ENCODE data around the gene TRAIP. TPM values are rescaled to one million over a fixed set of nuclear protein-coding genes. Genes with fewer than 3 reads are reported as not detected.

The TRAIP gene
- total and polyA plus RNA-seq, 2 experiments from 2014 or later = 2.5 to 6.6 TPM

DNA sequence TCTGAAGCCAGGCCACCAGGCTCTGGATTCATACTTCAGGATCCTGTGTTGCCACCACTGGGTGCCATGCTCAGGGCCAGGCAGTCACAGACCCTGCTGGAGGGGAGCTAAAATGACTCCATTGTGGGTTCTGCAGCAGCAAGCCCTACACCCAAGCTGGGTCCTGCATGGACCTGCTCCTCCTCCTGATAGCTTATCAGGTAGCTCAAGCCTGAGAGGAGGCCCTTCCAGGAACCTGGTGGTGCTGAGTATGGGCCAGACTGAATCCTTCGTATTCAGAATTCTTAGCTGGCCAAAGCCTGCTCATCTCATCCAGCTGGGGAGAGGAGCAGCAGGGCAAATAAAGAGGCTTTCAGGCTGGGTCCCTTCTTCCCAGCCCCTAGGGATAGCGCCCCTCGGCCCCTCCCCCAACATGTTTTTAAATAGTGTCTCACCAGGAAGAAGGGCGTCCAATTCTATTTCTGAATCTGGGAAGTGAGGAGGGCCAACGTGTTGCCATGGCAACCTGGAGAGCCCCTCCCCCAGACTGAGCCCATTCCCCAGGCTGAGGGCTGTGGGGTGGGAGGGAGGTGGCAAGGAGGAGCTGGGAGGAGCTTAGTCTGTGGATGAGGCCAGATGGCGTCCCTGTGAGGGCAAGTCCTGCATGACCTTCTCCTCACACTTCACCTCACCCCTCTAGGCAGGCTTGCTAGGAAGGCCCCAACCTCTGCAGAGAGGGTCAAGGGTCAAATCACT is 24.4 kb upstream of the TRAIP start:
- Histone ChIP-seq H3K36me3 (replicated peaks; ENCODE audit: insufficient read depth, low read depth) (no peaks in the 10 kb centered on the region), H3K27me3 (no peaks in the 10 kb centered on the region), H3K27ac (no peak overlapping the region), H3K79me2 (no peaks in the 10 kb centered on the region), H3K4me2 (no peak overlapping the region), H3K4me1 (ENCODE audit: insufficient read depth) (peaks cover 10% of the 10 kb centered on the region), H2AFZ (no peak overlapping the region), H3K9me3 (ENCODE audit: low read depth) (no peaks in the 10 kb centered on the region), H3K9me2 (replicated peaks; ENCODE audit: insufficient read depth) (no peaks in the 10 kb centered on the region), H4K20me1 (ENCODE audit: insufficient read depth, poor library complexity, severe bottlenecking) (no peaks in the 10 kb centered on the region), H3K4me3 (no peak overlapping the region)
- WGBS (ENCODE audit: low lambda C conversion rate, missing lambda C conversion rate) = 54% methylated on average over 6 of the region's 6 CpGs
- DNase-seq (ENCODE audit: low spot score) = no peak
- no peak for TF ChIP-seq EZH2phosphoT487 (IDR thresholded peaks at IDR 0.05; ENCODE audit: low read depth, severe bottlenecking, unreplicated experiment)
- no peak for TF ChIP-seq EZH2 (IDR thresholded peaks at IDR 0.05; ENCODE audit: borderline replicate concordance)
- no peak for TF ChIP-seq CTCF (IDR thresholded peaks at IDR 0.05; ENCODE audit: poor library complexity)

DNA sequence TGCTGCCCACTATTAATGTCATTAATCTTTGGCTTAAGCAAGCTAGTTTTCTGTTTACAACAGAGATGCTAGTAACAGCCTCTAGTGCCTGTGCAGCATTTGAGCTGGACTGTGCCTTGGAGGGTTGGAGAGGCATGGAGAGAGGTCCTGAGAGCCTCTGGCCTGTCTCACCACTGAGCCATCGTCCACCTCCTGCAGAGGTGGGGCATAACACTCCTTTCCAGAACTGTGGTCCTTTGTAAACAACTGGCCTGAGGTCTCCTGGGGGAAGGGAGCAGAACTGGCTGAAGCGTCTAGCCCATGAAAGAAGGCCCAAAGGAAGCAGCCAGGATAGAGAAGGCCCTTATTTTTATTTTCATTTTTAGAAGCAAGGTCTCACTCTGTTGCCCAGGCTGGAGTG is 23.4 kb upstream of the TRAIP start:
- H2AFZ ChIP-seq = no peak overlapping the region
- H3K79me2 ChIP-seq = no peaks in the 10 kb centered on the region
- no peak overlapping the region for H3K27ac ChIP-seq
- H3K9me2 ChIP-seq (replicated peaks; ENCODE audit: insufficient read depth) = no peaks in the 10 kb centered on the region
- 65% methylated on average over 2 of the region's 2 CpGs for WGBS (ENCODE audit: low lambda C conversion rate, missing lambda C conversion rate)
- no peaks in the 10 kb centered on the region for H3K9me3 ChIP-seq (ENCODE audit: low read depth)
- no peaks in the 10 kb centered on the region for H3K36me3 ChIP-seq (replicated peaks; ENCODE audit: insufficient read depth, low read depth)
- H4K20me1 ChIP-seq (ENCODE audit: insufficient read depth, poor library complexity, severe bottlenecking) = no peaks in the 10 kb centered on the region
- H3K4me3 ChIP-seq = no peak overlapping the region
- TF ChIP-seq EZH2phosphoT487 (IDR thresholded peaks at IDR 0.05; ENCODE audit: low read depth, severe bottlenecking, unreplicated experiment) (no peak), EZH2 (IDR thresholded peaks at IDR 0.05; ENCODE audit: borderline replicate concordance) (no peak), CTCF (IDR thresholded peaks at IDR 0.05; ENCODE audit: poor library complexity) (no peak)
- H3K4me2 ChIP-seq = no peak overlapping the region
- no peak for DNase-seq (ENCODE audit: low spot score)
- H3K4me1 ChIP-seq (ENCODE audit: insufficient read depth) = peaks cover 10% of the 10 kb centered on the region
- no peaks in the 10 kb centered on the region for H3K27me3 ChIP-seq

- H3K4me1 ChIP-seq (ENCODE audit: insufficient read depth) = peaks cover 19% of the 10 kb centered on the region
- H3K4me2 ChIP-seq = no peak overlapping the region
- H3K27ac ChIP-seq = no peak overlapping the region
- TF ChIP-seq EZH2 (IDR thresholded peaks at IDR 0.05; ENCODE audit: borderline replicate concordance) (no peak), EZH2phosphoT487 (IDR thresholded peaks at IDR 0.05; ENCODE audit: low read depth, severe bottlenecking, unreplicated experiment) (no peak), CTCF (IDR thresholded peaks at IDR 0.05; ENCODE audit: poor library complexity) (no peak)
- no peaks in the 10 kb centered on the region for H3K9me3 ChIP-seq (ENCODE audit: low read depth)
- no peak for DNase-seq (ENCODE audit: low spot score)
- H3K79me2 ChIP-seq = no peaks in the 10 kb centered on the region
- H3K9me2 ChIP-seq (replicated peaks; ENCODE audit: insufficient read depth) = no peaks in the 10 kb centered on the region
- no peak overlapping the region for H2AFZ ChIP-seq
- H3K27me3 ChIP-seq = no peaks in the 10 kb centered on the region
- no peaks in the 10 kb centered on the region for H4K20me1 ChIP-seq (ENCODE audit: insufficient read depth, poor library complexity, severe bottlenecking)
- H3K36me3 ChIP-seq (replicated peaks; ENCODE audit: insufficient read depth, low read depth) = no peaks in the 10 kb centered on the region
- no peak overlapping the region for H3K4me3 ChIP-seq
Measured at GRCh38 chr3:49878686-49879085, 22.3 kb upstream of the TRAIP start.
